SK-N-SH treated with all-trans-retinoic acid at 6 μM for 48 hours (cell line): ENCODE results near the gene SMIM9.
"Not testable (repeated sequence)": the region's sequence is repeated elsewhere in the genome, so short reads cannot be mapped to it uniquely, and the experiment has no call there.

ENCODE experiments used
- GLIS3 ChIP-seq: fragments of 250-450 bp; sonication (Bioruptor Pico); IDR thresholded peaks from 2 replicates; pipeline ENCODE4 v1.5.0; 2020; ENCODE audit warnings: mild to moderate bottlenecking, moderate library complexity
- TF ChIP-seq, protein P1 (sequence below): fragments of 250-450 bp; sonication (Bioruptor Pico); IDR thresholded peaks from 2 replicates; pipeline ENCODE4 v1.8.0; 2020; ENCODE audit warnings: mild to moderate bottlenecking, moderate library complexity, borderline replicate concordance
- TF ChIP-seq, protein P2 (sequence below): fragments of 250-450 bp; sonication (Bioruptor Pico); IDR thresholded peaks from 2 replicates; pipeline ENCODE4 v1.5.1; 2020; ENCODE audit warnings: low read depth, mild to moderate bottlenecking, moderate library complexity

GRCh38 chrX:154817048-154817618 lies 17.3 kb downstream of the SMIM9 start:
- TF ChIP-seq, protein P1, sequence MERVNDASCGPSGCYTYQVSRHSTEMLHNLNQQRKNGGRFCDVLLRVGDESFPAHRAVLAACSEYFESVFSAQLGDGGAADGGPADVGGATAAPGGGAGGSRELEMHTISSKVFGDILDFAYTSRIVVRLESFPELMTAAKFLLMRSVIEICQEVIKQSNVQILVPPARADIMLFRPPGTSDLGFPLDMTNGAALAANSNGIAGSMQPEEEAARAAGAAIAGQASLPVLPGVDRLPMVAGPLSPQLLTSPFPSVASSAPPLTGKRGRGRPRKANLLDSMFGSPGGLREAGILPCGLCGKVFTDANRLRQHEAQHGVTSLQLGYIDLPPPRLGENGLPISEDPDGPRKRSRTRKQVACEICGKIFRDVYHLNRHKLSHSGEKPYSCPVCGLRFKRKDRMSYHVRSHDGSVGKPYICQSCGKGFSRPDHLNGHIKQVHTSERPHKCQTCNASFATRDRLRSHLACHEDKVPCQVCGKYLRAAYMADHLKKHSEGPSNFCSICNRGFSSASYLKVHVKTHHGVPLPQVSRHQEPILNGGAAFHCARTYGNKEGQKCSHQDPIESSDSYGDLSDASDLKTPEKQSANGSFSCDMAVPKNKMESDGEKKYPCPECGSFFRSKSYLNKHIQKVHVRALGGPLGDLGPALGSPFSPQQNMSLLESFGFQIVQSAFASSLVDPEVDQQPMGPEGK (CRISPR knock-in tag), result not testable (repeated sequence)
- TF ChIP-seq, protein P2, sequence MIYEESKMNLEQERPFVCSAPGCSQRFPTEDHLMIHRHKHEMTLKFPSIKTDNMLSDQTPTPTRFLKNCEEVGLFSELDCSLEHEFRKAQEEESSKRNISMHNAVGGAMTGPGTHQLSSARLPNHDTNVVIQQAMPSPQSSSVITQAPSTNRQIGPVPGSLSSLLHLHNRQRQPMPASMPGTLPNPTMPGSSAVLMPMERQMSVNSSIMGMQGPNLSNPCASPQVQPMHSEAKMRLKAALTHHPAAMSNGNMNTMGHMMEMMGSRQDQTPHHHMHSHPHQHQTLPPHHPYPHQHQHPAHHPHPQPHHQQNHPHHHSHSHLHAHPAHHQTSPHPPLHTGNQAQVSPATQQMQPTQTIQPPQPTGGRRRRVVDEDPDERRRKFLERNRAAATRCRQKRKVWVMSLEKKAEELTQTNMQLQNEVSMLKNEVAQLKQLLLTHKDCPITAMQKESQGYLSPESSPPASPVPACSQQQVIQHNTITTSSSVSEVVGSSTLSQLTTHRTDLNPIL (CRISPR knock-in tag), result not testable (repeated sequence)
- not testable (repeated sequence) for TF ChIP-seq GLIS3 (CRISPR knock-in tag)
